Activated CD4-positive, alpha-beta T cell treated with anti-CD3 and anti-CD28 coated beads, Interleukin-2, amount 10 ng/mL, durations not matched to agents 7 days and 5 days (primary cell): ENCODE measurements around the gene C17orf50. TPM values are rescaled to one million over a fixed set of nuclear protein-coding genes. Genes with fewer than 3 reads are reported as not detected.

ENCODE experiments used
- CTCF ChIA-PET: fragments of 350-600 bp; sonication (Branson Sonifier 250); formaldehyde crosslinking; loops from one replicate; lab custom pipeline; 2021; ENCODE audit warnings: antibody characterized with exemption; lab: Charles Lee
- POLR2A ChIA-PET: fragments of 350-600 bp; sonication (Branson Sonifier 250); formaldehyde crosslinking; loops from one replicate; lab custom pipeline; 2021; ENCODE audit warnings: antibody characterized with exemption; lab: Charles Lee
- DNase-seq: peaks from one replicate; pipeline ENCODE4 v3.0.0-alpha.2; 2020
- H3K27ac Mint-ChIP-seq: one replicate; pipeline ENCODE4 v1.8.0; 2021; ENCODE audit warnings: mild to moderate bottlenecking, moderate library complexity, mixed read lengths
- H3K27me3 Mint-ChIP-seq: one replicate; pipeline ENCODE4 v1.8.0; 2021; ENCODE audit warnings: mixed read lengths
- H3K36me3 Mint-ChIP-seq: one replicate; pipeline ENCODE4 v1.8.0; 2021; ENCODE audit warnings: low read depth, mixed read lengths
- H3K4me1 Mint-ChIP-seq: one replicate; pipeline ENCODE4 v1.8.0; 2021; ENCODE audit warnings: mixed read lengths
- H3K4me3 Mint-ChIP-seq: one replicate; pipeline ENCODE4 v1.8.0; 2021; ENCODE audit warnings: mild to moderate bottlenecking, moderate library complexity, mixed read lengths
- H3K9me3 Mint-ChIP-seq: one replicate; pipeline ENCODE4 v1.8.0; 2021; ENCODE audit warnings: mixed read lengths
- total RNA-seq, 2 experiments: library from RNA; stranded (reverse); gene quantifications; one replicate each; pipeline ENCODE4 v1.2.3, GENCODE V29; 2021

C17orf50 gene
- total RNA-seq, 2 experiments from 2014 or later: not detected

- CTCF ChIA-PET: interaction anchor here (2.2 kb wide), 1 partner anchor 11 kb away, joined by 7 read pairs; no protein-coding TSS in a partner anchor
- Mint-ChIP-seq H3K9me3 (no peaks in the 10 kb centered on the region), H3K27ac (no peak overlapping the region), H3K27me3 (peaks cover 28% of the 10 kb centered on the region), H3K4me1 (peaks cover 4% of the 10 kb centered on the region), H3K36me3 (no peaks in the 10 kb centered on the region), H3K4me3 (no peak overlapping the region)
- POLR2A ChIA-PET: no interaction called here
- DNase-seq: no peak
Measured at GRCh38 chr17:35736236-35736635, 24.5 kb upstream of the C17orf50 start.

GRCh38 chr17:35738519-35739133, 22.1 kb upstream of the C17orf50 start:
- peaks cover 5% of the 10 kb centered on the region for H3K4me1 Mint-ChIP-seq
- no peak for DNase-seq
- H3K27ac Mint-ChIP-seq: no peak overlapping the region
- no peak overlapping the region for H3K4me3 Mint-ChIP-seq
- H3K36me3 Mint-ChIP-seq: no peaks in the 10 kb centered on the region
- ChIA-PET CTCF (interaction anchor here (1.6 kb wide), 1 partner anchor 9 kb away, joined by 5 read pairs; no protein-coding TSS in a partner anchor), POLR2A (no interaction called here)
- no peaks in the 10 kb centered on the region for H3K9me3 Mint-ChIP-seq
- peaks cover 33% of the 10 kb centered on the region for H3K27me3 Mint-ChIP-seq

- Mint-ChIP-seq H3K27me3 (peaks cover 35% of the 10 kb centered on the region), H3K36me3 (no peaks in the 10 kb centered on the region), H3K4me3 (no peak overlapping the region), H3K27ac (no peak overlapping the region), H3K4me1 (peaks cover 5% of the 10 kb centered on the region), H3K9me3 (no peaks in the 10 kb centered on the region)
- ChIA-PET POLR2A (no interaction called here), CTCF (interaction anchor here (1.3 to 1.6 kb wide), 2 partner anchors 8 to 24 kb away, joined by 4 to 5 read pairs; no protein-coding TSS in a partner anchor)
- DNase-seq: no peak
Measured at GRCh38 chr17:35740216-35740615, 20.5 kb upstream of the C17orf50 start.

GRCh38 chr17:35740997-35741931, 19.4 kb upstream of the C17orf50 start:
- peak overlapping the region; percentile 8 for H3K4me3 Mint-ChIP-seq
- no peak for DNase-seq
- POLR2A ChIA-PET: interaction anchor here (0.6 kb wide), 1 partner anchor 34 kb away, joined by 4 read pairs; no protein-coding TSS in a partner anchor

GRCh38 chr17:35742496-35742895, 18.2 kb upstream of the C17orf50 start:
- no peaks in the 10 kb centered on the region for H3K9me3 Mint-ChIP-seq
- CTCF ChIA-PET: interaction anchor here (1.2 kb wide), 1 partner anchor 18 kb away, joined by 3 read pairs; no protein-coding TSS in a partner anchor
- H3K4me1 Mint-ChIP-seq: peaks cover 5% of the 10 kb centered on the region
- no peak for DNase-seq
- no peak overlapping the region for H3K4me3 Mint-ChIP-seq
- no peaks in the 10 kb centered on the region for H3K36me3 Mint-ChIP-seq
- POLR2A ChIA-PET: no interaction called here
- no peak overlapping the region for H3K27ac Mint-ChIP-seq
- H3K27me3 Mint-ChIP-seq: peaks cover 36% of the 10 kb centered on the region

More at GRCh38 chr17:35740997-35741931, 19.4 kb upstream of the C17orf50 start:
- Mint-ChIP-seq H3K9me3 (no peaks in the 10 kb centered on the region), H3K36me3 (no peaks in the 10 kb centered on the region), H3K27ac (no peak overlapping the region), H3K4me1 (peaks cover 5% of the 10 kb centered on the region), H3K27me3 (peaks cover 35% of the 10 kb centered on the region)
- CTCF ChIA-PET: interaction anchor here (0.8 to 1.2 kb wide), 2 partner anchors 8 to 19 kb away, joined by 3 to 4 read pairs; no protein-coding TSS in a partner anchor

GRCh38 chr17:35742896-35743477, 17.7 kb upstream of the C17orf50 start:
- Mint-ChIP-seq H3K4me1 (peaks cover 5% of the 10 kb centered on the region), H3K9me3 (no peaks in the 10 kb centered on the region), H3K27ac (no peak overlapping the region), H3K27me3 (peaks cover 37% of the 10 kb centered on the region), H3K4me3 (no peak overlapping the region), H3K36me3 (no peaks in the 10 kb centered on the region)
- CTCF ChIA-PET: interaction anchor here (0.8 kb wide), 1 partner anchor 136 kb away, joined by 3 read pairs; no protein-coding TSS in a partner anchor
- POLR2A ChIA-PET: no interaction called here
- DNase-seq: no peak

GRCh38 chr17:35743626-35744328, 16.9 kb upstream of the C17orf50 start:
- peak; percentile 23 for DNase-seq
- H3K27me3 Mint-ChIP-seq: peaks cover 42% of the 10 kb centered on the region
- POLR2A ChIA-PET: no interaction called here
- no peaks in the 10 kb centered on the region for H3K36me3 Mint-ChIP-seq
- H3K27ac Mint-ChIP-seq: no peak overlapping the region
- no peaks in the 10 kb centered on the region for H3K9me3 Mint-ChIP-seq
- H3K4me3 Mint-ChIP-seq: no peak overlapping the region
- H3K4me1 Mint-ChIP-seq: peaks cover 5% of the 10 kb centered on the region
- CTCF ChIA-PET: interaction anchor here (0.8 to 0.9 kb wide), 2 partner anchors 136 to 366 kb away, joined by 3 read pairs; no protein-coding TSS in a partner anchor

GRCh38 chr17:35744830-35745229, 15.9 kb upstream of the C17orf50 start:
- Mint-ChIP-seq H3K27me3 (peaks cover 45% of the 10 kb centered on the region), H3K9me3 (no peaks in the 10 kb centered on the region)

GRCh38 chr17:35745246-35745645, 15.4 kb upstream of the C17orf50 start:
- H3K36me3 Mint-ChIP-seq: no peaks in the 10 kb centered on the region
- H3K4me3 Mint-ChIP-seq: no peak overlapping the region
- CTCF ChIA-PET: interaction anchor here (0.6 to 1.8 kb wide), 2 partner anchors 19 to 1179 kb away, joined by 5 to 6 read pairs; no protein-coding TSS in a partner anchor
- no peak overlapping the region for H3K27ac Mint-ChIP-seq
- POLR2A ChIA-PET: no interaction called here
- DNase-seq: no peak
- H3K4me1 Mint-ChIP-seq: peaks cover 12% of the 10 kb centered on the region
- peaks cover 44% of the 10 kb centered on the region for H3K27me3 Mint-ChIP-seq
- no peaks in the 10 kb centered on the region for H3K9me3 Mint-ChIP-seq

More at GRCh38 chr17:35744830-35745229, 15.9 kb upstream of the C17orf50 start:
- POLR2A ChIA-PET: no interaction called here
- no peaks in the 10 kb centered on the region for H3K36me3 Mint-ChIP-seq
- CTCF ChIA-PET: interaction anchor here (0.6 to 1.8 kb wide), 3 partner anchors 19 to 1180 kb away, joined by 3 to 6 read pairs (median 5); no protein-coding TSS in a partner anchor
- DNase-seq: no peak
- no peak overlapping the region for H3K4me3 Mint-ChIP-seq
- H3K4me1 Mint-ChIP-seq: peaks cover 10% of the 10 kb centered on the region
- H3K27ac Mint-ChIP-seq: no peak overlapping the region

- Mint-ChIP-seq H3K27me3 (peaks cover 45% of the 10 kb centered on the region), H3K4me3 (no peak overlapping the region), H3K36me3 (no peaks in the 10 kb centered on the region), H3K4me1 (peaks cover 16% of the 10 kb centered on the region), H3K9me3 (no peaks in the 10 kb centered on the region), H3K27ac (no peak overlapping the region)
- ChIA-PET CTCF (interaction anchor here (1.8 kb wide), 1 partner anchor 18 kb away, joined by 6 read pairs; no protein-coding TSS in a partner anchor), POLR2A (no interaction called here)
- no peak for DNase-seq
Measured at GRCh38 chr17:35745749-35746320, 14.9 kb upstream of the C17orf50 start.

GRCh38 chr17:35747540-35748017, 13.1 kb upstream of the C17orf50 start:
- ChIA-PET CTCF (interaction anchor here (0.6 to 2.3 kb wide), 26 partner anchors 9 to 635 kb away, joined by 3 to 14 read pairs (median 4); partner anchors contain the start of genes C17orf50, RASL10B and TAF15), POLR2A (no interaction called here)
- peak; percentile 84 for DNase-seq
- Mint-ChIP-seq H3K27ac (no peak overlapping the region), H3K36me3 (no peaks in the 10 kb centered on the region), H3K27me3 (peaks cover 36% of the 10 kb centered on the region), H3K4me1 (peaks cover 14% of the 10 kb centered on the region), H3K9me3 (no peaks in the 10 kb centered on the region), H3K4me3 (no peak overlapping the region)
